Neural crest cell (in vitro differentiated cells): ENCODE results near the gene KLRD1. TPM values are rescaled to one million over a fixed set of nuclear protein-coding genes. Genes with fewer than 3 reads are reported as not detected.
"Not testable (repeated sequence)": the region's sequence is repeated elsewhere in the genome, so short reads cannot be mapped to it uniquely, and the experiment has no call there.

Experiments
- DNase-seq: peaks from one replicate; pipeline ENCODE4 v3.0.0; 2021; ENCODE audit warnings: low read depth, mixed read lengths, low spot score
- H3K27ac Mint-ChIP-seq: one replicate; pipeline ENCODE4 v1.8.0; 2021; ENCODE audit warnings: mild to moderate bottlenecking, mixed read lengths; ENCODE audit not compliant: unreplicated experiment
- H3K27me3 Mint-ChIP-seq: 2 replicates; pipeline ENCODE4 v1.8.0; 2021; ENCODE audit warnings: low read depth, mild to moderate bottlenecking, mixed read lengths
- H3K36me3 Mint-ChIP-seq: 2 replicates; pipeline ENCODE4 v1.8.0; 2021; ENCODE audit warnings: low read depth, mild to moderate bottlenecking, mixed read lengths
- H3K4me1 Mint-ChIP-seq: 2 replicates; pipeline ENCODE4 v1.8.0; 2021; ENCODE audit warnings: mixed read lengths
- H3K4me3 Mint-ChIP-seq: one replicate; pipeline ENCODE4 v1.8.0; 2021; ENCODE audit warnings: mild to moderate bottlenecking, mixed read lengths
- H3K9me3 Mint-ChIP-seq: 2 replicates; pipeline ENCODE4 v1.8.0; 2021; ENCODE audit warnings: mixed read lengths
- CTCF ChIP-seq: fragments of 200-600 bp; sonication (generic); conservative IDR thresholded peaks from 2 replicates; pipeline ENCODE4 v1.5.0; 2021; ENCODE audit warnings: antibody characterized with exemption, mild to moderate bottlenecking
- total RNA-seq: library from RNA; stranded (reverse); gene quantifications from 2 replicates; pipeline ENCODE4 v1.2.1, GENCODE V29; 2021

KLRD1 gene
- total RNA-seq, 1 donor from 2014 or later: 0.12 TPM

- Mint-ChIP-seq H3K27me3 (no peaks in the 10 kb centered on the region), H3K27ac (no peak overlapping the region)
These were observed 2.3 kb upstream of the KLRD1 start for GRCh38 chr12:10305411-10305810.

DNA sequence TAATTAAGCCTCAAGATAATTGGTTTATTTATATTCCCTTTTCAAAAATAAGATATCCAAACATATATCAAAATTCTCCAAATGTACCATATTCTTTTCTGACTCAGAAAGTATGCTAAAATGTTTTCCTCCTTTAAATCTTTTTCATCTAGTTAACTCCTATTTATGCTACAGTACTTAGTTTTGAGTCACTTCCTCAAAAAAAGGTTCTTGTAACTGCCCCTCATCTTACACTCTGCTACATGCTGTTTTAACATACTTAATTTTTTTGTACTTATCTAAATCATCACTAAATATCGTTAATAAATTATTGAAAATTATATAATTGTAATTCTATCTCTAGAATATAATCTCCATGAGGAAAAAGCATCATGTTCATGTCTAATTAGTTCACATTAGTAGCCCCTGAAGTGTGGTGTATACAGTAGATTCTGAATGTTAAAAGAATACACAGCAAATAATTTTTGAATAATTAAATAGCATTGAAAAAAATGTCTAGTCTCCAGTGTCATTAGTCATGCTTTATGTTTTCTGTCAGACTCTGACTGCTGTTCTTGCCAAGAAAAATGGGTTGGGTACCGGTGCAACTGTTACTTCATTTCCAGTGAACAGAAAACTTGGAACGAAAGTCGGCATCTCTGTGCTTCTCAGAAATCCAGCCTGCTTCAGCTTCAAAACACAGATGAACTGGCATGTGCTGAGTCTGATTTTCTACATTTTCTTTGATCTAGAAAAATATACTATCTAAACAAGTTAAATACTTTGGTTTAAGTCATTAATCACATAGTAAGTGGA is 3.5 kb downstream of the KLRD1 start:
- H3K27ac Mint-ChIP-seq: no peak overlapping the region
- no peaks in the 10 kb centered on the region for H3K4me1 Mint-ChIP-seq
- TF ChIP-seq CTCF: no peak
- no peaks in the 10 kb centered on the region for H3K27me3 Mint-ChIP-seq
- H3K36me3 Mint-ChIP-seq: no peaks in the 10 kb centered on the region
- DNase-seq: no peak
- no peaks in the 10 kb centered on the region for H3K9me3 Mint-ChIP-seq
- no peak overlapping the region for H3K4me3 Mint-ChIP-seq

More at GRCh38 chr12:10305411-10305810, 2.3 kb upstream of the KLRD1 start:
- no peak for TF ChIP-seq CTCF
- no peak for DNase-seq
- Mint-ChIP-seq H3K4me1 (no peaks in the 10 kb centered on the region), H3K4me3 (no peak overlapping the region), H3K9me3 (peaks cover 3% of the 10 kb centered on the region), H3K36me3 (no peaks in the 10 kb centered on the region)

- H3K9me3 Mint-ChIP-seq: peaks cover 5% of the 10 kb centered on the region
- H3K27me3 Mint-ChIP-seq: no peaks in the 10 kb centered on the region
- H3K4me1 Mint-ChIP-seq: no peaks in the 10 kb centered on the region
- no peak overlapping the region for H3K27ac Mint-ChIP-seq
- DNase-seq: no peak
- no peak overlapping the region for H3K4me3 Mint-ChIP-seq
- no peak for TF ChIP-seq CTCF
- H3K36me3 Mint-ChIP-seq: peaks cover 2% of the 10 kb centered on the region
These were observed 11.7 kb downstream of the KLRD1 start for GRCh38 chr12:10319388-10319787.

GRCh38 chr12:10320643-10321042 is 13.0 kb downstream of the KLRD1 start:
- Mint-ChIP-seq H3K27me3 (no peaks in the 10 kb centered on the region), H3K4me3 (no peak overlapping the region), H3K27ac (no peak overlapping the region), H3K36me3 (peaks cover 2% of the 10 kb centered on the region), H3K9me3 (peaks cover 7% of the 10 kb centered on the region), H3K4me1 (no peaks in the 10 kb centered on the region)
- DNase-seq: no peak
- no peak for TF ChIP-seq CTCF

DNA sequence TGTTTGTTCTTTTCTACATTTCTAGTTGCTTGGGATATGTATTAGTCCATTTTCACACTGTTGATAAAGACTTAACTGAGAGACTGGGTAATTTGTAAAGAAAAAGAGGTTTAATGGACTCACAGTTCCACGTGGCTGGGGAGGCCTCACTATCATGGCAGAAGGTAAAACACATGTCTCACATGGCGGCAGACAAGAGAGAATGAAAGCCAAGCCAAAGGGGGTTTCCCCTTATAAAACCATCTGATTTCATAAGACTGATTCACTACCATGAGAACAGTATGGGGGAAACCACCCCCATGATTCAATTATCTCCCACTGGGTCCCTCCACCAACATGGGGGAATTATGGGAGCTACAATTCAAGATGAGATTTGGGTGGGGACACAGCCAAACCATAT is 21.0 kb downstream of the KLRD1 start:
- not testable (repeated sequence) for H3K36me3 Mint-ChIP-seq, H3K4me3 Mint-ChIP-seq, H3K4me1 Mint-ChIP-seq, DNase-seq, H3K27me3 Mint-ChIP-seq, H3K27ac Mint-ChIP-seq
- peaks cover 10% of the 10 kb centered on the region for H3K9me3 Mint-ChIP-seq

- H3K4me3 Mint-ChIP-seq: no peak overlapping the region
- no peak overlapping the region for H3K27ac Mint-ChIP-seq
- no peaks in the 10 kb centered on the region for H3K4me1 Mint-ChIP-seq
- H3K27me3 Mint-ChIP-seq: peaks cover 2% of the 10 kb centered on the region
- H3K36me3 Mint-ChIP-seq: no peaks in the 10 kb centered on the region
- no peak for DNase-seq
- peaks cover 3% of the 10 kb centered on the region for H3K9me3 Mint-ChIP-seq
- TF ChIP-seq CTCF: peak; percentile 87
These were observed 24.1 kb downstream of the KLRD1 start for GRCh38 chr12:10331642-10332239.

DNA sequence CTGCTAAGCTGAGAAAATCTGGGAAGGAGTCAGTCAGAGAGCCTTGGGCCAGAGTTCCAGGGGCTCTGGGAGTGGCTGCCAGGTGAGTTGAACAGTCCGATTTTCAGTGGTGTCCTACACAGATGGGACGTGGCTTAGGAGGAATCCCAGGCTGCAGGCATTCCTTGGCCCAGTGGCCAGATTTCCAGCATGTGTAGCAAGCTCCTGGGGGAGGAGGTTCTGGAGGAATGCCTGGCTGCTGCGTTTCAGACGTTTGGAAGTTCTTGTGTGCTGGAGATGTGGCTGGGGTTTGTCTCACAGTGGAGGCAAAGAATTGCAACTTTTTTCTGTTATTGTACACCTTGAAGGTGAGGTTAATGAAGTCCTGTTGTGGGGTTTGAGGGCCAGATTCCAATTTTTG is 28.5 kb downstream of the KLRD1 start:
- not testable (repeated sequence) for H3K27me3 Mint-ChIP-seq, H3K9me3 Mint-ChIP-seq, DNase-seq, H3K27ac Mint-ChIP-seq, H3K36me3 Mint-ChIP-seq, H3K4me3 Mint-ChIP-seq, H3K4me1 Mint-ChIP-seq

GRCh38 chr12:10338470-10338869 is 30.8 kb downstream of the KLRD1 start:
- not testable (repeated sequence) for H3K36me3 Mint-ChIP-seq, H3K4me1 Mint-ChIP-seq, H3K27me3 Mint-ChIP-seq, H3K4me3 Mint-ChIP-seq, H3K9me3 Mint-ChIP-seq, DNase-seq, H3K27ac Mint-ChIP-seq
